Activated CD4-positive, alpha-beta T cell treated with anti-CD3 and anti-CD28 coated beads for 36 hours (primary cell): ENCODE results near the gene SLC29A3. TPM values are rescaled to one million over a fixed set of nuclear protein-coding genes. Genes with fewer than 3 reads are reported as not detected.

ENCODE experiments used
- ATAC-seq: fragments of 200-7000 bp; cut with Tn5 transposase; one replicate; pipeline ENCODE4 v1.10.0; 2021; ENCODE audit warnings: mild to moderate bottlenecking, moderate library complexity
- CTCF ChIA-PET: fragments of 350-600 bp; sonication (Branson Sonifier 250); formaldehyde crosslinking; loops from one replicate; lab custom pipeline; 2021; ENCODE audit warnings: antibody characterized with exemption; lab: Charles Lee
- POLR2A ChIA-PET: fragments of 350-600 bp; sonication (Branson Sonifier 250); formaldehyde crosslinking; loops from one replicate; lab custom pipeline; 2021; ENCODE audit warnings: antibody characterized with exemption, inconsistent platforms; lab: Charles Lee
- DNase-seq: peaks from one replicate; pipeline ENCODE4 v3.0.0-alpha.2; 2020
- H3K27ac Mint-ChIP-seq: one replicate; pipeline ENCODE4 v1.8.0; 2021; ENCODE audit warnings: mixed read lengths
- H3K27me3 Mint-ChIP-seq: one replicate; pipeline ENCODE4 v1.8.0; 2021; ENCODE audit warnings: mixed read lengths
- H3K36me3 Mint-ChIP-seq: one replicate; pipeline ENCODE4 v1.8.0; 2021; ENCODE audit warnings: low read depth, mixed read lengths
- H3K4me1 Mint-ChIP-seq: one replicate; pipeline ENCODE4 v1.8.0; 2021; ENCODE audit warnings: mixed read lengths
- H3K4me3 Mint-ChIP-seq: one replicate; pipeline ENCODE4 v1.8.0; 2021; ENCODE audit warnings: mild to moderate bottlenecking, moderate library complexity, mixed read lengths
- H3K9me3 Mint-ChIP-seq: one replicate; pipeline ENCODE4 v1.8.0; 2021; ENCODE audit warnings: low read depth, mixed read lengths
- intact Hi-C, 2 experiments: fragments of 100-400 bp; cut with DNase I in 1 of 2; cut with micrococcal nuclease in 1 of 2; formaldehyde crosslinking; loops; one replicate each; pipeline versions ENCODE4 v1.14.2 to v1.15.1; 2022 to 2024; cut with DNase I, micrococcal nuclease
- total RNA-seq, 2 experiments: library from RNA; stranded (reverse); gene quantifications; one replicate each; pipeline ENCODE4 v1.2.3, GENCODE V29; 2021

SLC29A3 gene
- total RNA-seq, 2 experiments from 2014 or later = 2.4 to 2.6 TPM

DNA sequence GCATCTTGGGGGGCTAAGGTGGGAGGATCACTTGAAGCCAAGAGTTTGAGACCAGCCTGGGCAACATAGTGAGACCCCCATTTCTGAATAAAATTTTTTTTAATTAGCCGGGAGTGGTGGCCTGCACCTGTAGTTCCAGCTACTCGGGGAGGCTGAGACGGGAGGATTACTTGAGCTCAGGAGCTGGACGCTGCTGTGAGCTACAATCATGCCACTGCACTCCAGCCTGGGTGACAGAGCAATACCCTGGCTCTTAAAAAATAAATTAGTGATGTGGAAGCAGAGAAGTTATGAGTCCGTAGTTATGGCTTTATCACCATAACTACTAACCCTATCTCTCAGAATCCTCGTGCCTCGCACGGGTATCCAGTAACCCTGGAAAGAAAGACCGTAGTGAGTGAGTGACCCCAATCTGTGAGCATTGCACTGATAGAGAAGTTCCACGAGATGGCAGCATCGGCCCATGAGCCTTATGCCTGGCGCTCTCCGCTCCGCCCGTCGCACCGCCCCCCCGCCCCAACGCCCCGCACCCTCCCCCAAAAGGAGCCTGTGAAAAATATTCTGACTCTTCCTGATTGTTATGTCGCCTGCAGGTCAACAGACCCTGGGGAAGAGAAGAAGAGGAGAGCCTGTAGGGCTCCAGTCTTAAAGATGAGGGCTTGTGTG is 4.9 kb upstream of the SLC29A3 start:
- ChIA-PET CTCF (interaction anchor here (0.6 to 3.0 kb wide), 17 partner anchors 9 to 582 kb away, joined by 3 to 21 read pairs (median 5); no protein-coding TSS in a partner anchor), POLR2A (no interaction called here)
- ATAC-seq (peak; percentile 24), DNase-seq (peak; percentile 71)
- H3K4me1 Mint-ChIP-seq = peaks cover 18% of the 10 kb centered on the region
- no peak overlapping the region for H3K27ac Mint-ChIP-seq
- no peaks in the 10 kb centered on the region for H3K9me3 Mint-ChIP-seq
- intact Hi-C loops = loop anchor here (1.0 to 10.0 kb wide), 10 partner anchors 71 to 733 kb away; no protein-coding TSS in a partner anchor
- no peak overlapping the region for H3K4me3 Mint-ChIP-seq
- H3K27me3 Mint-ChIP-seq = peaks cover 7% of the 10 kb centered on the region
- no peaks in the 10 kb centered on the region for H3K36me3 Mint-ChIP-seq

DNA sequence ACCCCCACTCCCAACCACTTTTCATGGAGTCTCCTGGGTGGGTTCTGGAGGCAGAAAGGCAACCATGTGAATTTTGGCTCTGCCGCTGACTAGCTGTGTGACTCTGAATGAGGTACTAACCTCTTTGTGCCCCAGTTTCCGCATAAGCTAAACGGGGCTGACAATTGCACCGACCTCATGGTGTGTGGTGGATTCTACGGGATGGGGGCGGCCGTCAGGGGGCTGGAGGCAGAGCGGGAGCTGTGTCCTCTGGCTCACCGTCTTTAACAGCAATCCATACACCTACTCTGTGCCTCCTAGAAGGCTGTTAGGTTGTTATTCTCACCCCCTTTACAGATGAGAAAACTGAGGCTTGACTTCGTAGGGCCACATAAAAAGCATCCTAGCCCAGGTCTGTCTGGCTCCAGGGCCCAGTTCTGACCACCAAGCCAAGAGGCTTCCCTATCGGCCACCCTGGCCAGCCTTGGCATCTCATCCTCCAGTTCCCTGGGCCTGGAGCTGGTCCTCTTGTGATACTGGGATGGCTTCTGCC is 4.3 kb upstream of the SLC29A3 start:
- ChIA-PET CTCF (interaction anchor here (0.6 to 3.0 kb wide), 14 partner anchors 9 to 582 kb away, joined by 3 to 21 read pairs (median 6); no protein-coding TSS in a partner anchor), POLR2A (no interaction called here)
- DNase-seq (no peak), ATAC-seq (no peak)
- no peaks in the 10 kb centered on the region for H3K36me3 Mint-ChIP-seq
- H3K27ac Mint-ChIP-seq = no peak overlapping the region
- no peaks in the 10 kb centered on the region for H3K9me3 Mint-ChIP-seq
- H3K4me3 Mint-ChIP-seq = no peak overlapping the region
- H3K27me3 Mint-ChIP-seq = peaks cover 7% of the 10 kb centered on the region
- intact Hi-C loops = loop anchor here (1.0 to 10.0 kb wide), 13 partner anchors 70 to 1023 kb away; no protein-coding TSS in a partner anchor
- H3K4me1 Mint-ChIP-seq = peaks cover 21% of the 10 kb centered on the region

- no peaks in the 10 kb centered on the region for H3K9me3 Mint-ChIP-seq
- intact Hi-C loops = loop anchor here (5.0 to 10.0 kb wide), 4 partner anchors 171 to 1021 kb away; no protein-coding TSS in a partner anchor
- no peak overlapping the region for H3K4me3 Mint-ChIP-seq
- peaks cover 3% of the 10 kb centered on the region for H3K27me3 Mint-ChIP-seq
- CTCF ChIA-PET = interaction anchor here (0.6 to 3.0 kb wide), 10 partner anchors 10 to 485 kb away, joined by 3 to 21 read pairs (median 5); partner anchors contain the start of gene C10orf105
- DNase-seq (peak; percentile 45), ATAC-seq (no peak)
- H3K4me1 Mint-ChIP-seq = peaks cover 26% of the 10 kb centered on the region
- POLR2A ChIA-PET = no interaction called here
- H3K27ac Mint-ChIP-seq = peak overlapping the region; percentile 26
- H3K36me3 Mint-ChIP-seq = no peaks in the 10 kb centered on the region
Observed at GRCh38 chr10:71316056-71316785, 2.8 kb upstream of the SLC29A3 start.

GRCh38 chr10:71316786-71317160 is 2.3 kb upstream of the SLC29A3 start:
- Mint-ChIP-seq H3K27me3 (peaks cover 3% of the 10 kb centered on the region), H3K36me3 (no peaks in the 10 kb centered on the region), H3K27ac (peak overlapping the region; percentile 26), H3K4me1 (peaks cover 26% of the 10 kb centered on the region), H3K9me3 (no peaks in the 10 kb centered on the region), H3K4me3 (no peak overlapping the region)
- POLR2A ChIA-PET = no interaction called here
- intact Hi-C loops = loop anchor here (5.0 to 10.0 kb wide), 4 partner anchors 171 to 1021 kb away; no protein-coding TSS in a partner anchor
- no peak for ATAC-seq
- no peak for DNase-seq
- CTCF ChIA-PET = interaction anchor here (1.0 to 1.7 kb wide), 5 partner anchors 31 to 389 kb away, joined by 3 to 6 read pairs (median 3); no protein-coding TSS in a partner anchor

- H3K4me3 Mint-ChIP-seq = no peak overlapping the region
- peaks cover 3% of the 10 kb centered on the region for H3K27me3 Mint-ChIP-seq
- POLR2A ChIA-PET = no interaction called here
- H3K9me3 Mint-ChIP-seq = no peaks in the 10 kb centered on the region
- H3K36me3 Mint-ChIP-seq = no peaks in the 10 kb centered on the region
- H3K4me1 Mint-ChIP-seq = peaks cover 26% of the 10 kb centered on the region
- intact Hi-C loops = loop anchor here (2.0 to 10.0 kb wide), 7 partner anchors 59 to 1020 kb away; partner anchors contain the start of gene VSIR (in 1 of the 2)
- H3K27ac Mint-ChIP-seq = peak overlapping the region; percentile 17
- ATAC-seq (no peak), DNase-seq (no peak)
- CTCF ChIA-PET = interaction anchor here (0.9 to 1.0 kb wide), 3 partner anchors 33 to 66 kb away, joined by 3 read pairs; no protein-coding TSS in a partner anchor
Observed at GRCh38 chr10:71317739-71318138, 1.3 kb upstream of the SLC29A3 start.

GRCh38 chr10:71319800-71320392 is 837 bp downstream of the SLC29A3 start:
- ChIA-PET POLR2A (no interaction called here), CTCF (interaction anchor here (0.6 to 2.6 kb wide), 10 partner anchors 9 to 445 kb away, joined by 3 to 12 read pairs (median 3); no protein-coding TSS in a partner anchor)
- Mint-ChIP-seq H3K4me3 (peak overlapping the region; percentile 85), H3K27me3 (no peaks in the 10 kb centered on the region), H3K27ac (peak overlapping the region; percentile 77), H3K4me1 (peaks cover 33% of the 10 kb centered on the region), H3K9me3 (no peaks in the 10 kb centered on the region), H3K36me3 (peaks cover 17% of the 10 kb centered on the region)
- DNase-seq (no peak), ATAC-seq (no peak)
- intact Hi-C loops = loop anchor here (1.0 to 10.0 kb wide), 11 partner anchors 57 to 1017 kb away; partner anchors contain the start of genes PSAP (in 1 of the 2) and VSIR (in 1 of the 2)

DNA sequence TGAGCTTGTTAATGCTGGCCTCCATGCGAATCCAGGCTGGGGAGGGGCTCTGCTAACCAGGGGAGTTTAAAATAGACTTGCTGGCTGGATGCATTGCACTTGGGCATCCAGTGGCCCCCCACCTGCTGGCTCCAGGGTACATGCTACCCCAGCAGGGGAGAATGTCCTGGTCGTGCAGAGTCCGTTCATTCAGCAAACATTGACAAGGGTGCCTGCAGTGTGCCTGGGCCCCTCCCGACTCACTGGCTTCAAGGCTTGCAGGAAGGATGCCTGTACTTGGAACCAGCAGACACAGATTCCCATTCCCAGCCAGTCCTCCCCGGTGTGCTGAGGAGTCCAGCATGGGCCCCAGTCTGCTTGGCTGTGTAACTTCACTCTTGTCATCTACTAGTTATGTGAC is 1.5 kb downstream of the SLC29A3 start:
- ChIA-PET POLR2A (no interaction called here), CTCF (interaction anchor here (0.6 to 2.6 kb wide), 6 partner anchors 8 to 376 kb away, joined by 3 to 12 read pairs (median 3); no protein-coding TSS in a partner anchor)
- Mint-ChIP-seq H3K36me3 (peaks cover 17% of the 10 kb centered on the region), H3K4me3 (peak overlapping the region; percentile 85), H3K9me3 (no peaks in the 10 kb centered on the region), H3K4me1 (peaks cover 32% of the 10 kb centered on the region), H3K27ac (no peak overlapping the region), H3K27me3 (no peaks in the 10 kb centered on the region)
- no peak for ATAC-seq
- intact Hi-C loops = no loop called here
- DNase-seq = no peak

DNA sequence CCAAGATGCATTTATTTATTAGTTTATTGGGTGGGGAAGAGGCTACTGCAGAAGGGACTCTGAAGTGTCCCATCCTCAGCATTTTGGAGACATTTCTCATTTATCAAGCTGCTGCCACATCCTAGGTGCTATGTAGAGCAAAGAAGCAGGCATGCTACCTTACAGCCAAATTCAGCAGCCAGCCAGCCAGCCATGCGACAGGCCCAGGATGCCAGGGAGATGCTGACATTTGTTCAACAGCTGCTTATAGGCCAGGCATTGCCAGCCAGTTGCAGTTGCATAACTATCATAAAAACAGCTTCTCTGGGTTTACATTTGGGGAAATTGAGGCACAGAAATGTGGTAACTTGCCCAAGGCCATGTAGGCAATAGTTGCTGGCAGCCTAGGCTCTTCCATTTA is 2.3 kb downstream of the SLC29A3 start:
- no peak for DNase-seq
- Mint-ChIP-seq H3K27me3 (no peaks in the 10 kb centered on the region), H3K9me3 (no peaks in the 10 kb centered on the region), H3K4me3 (no peak overlapping the region), H3K4me1 (peaks cover 24% of the 10 kb centered on the region), H3K36me3 (peaks cover 17% of the 10 kb centered on the region), H3K27ac (no peak overlapping the region)
- no peak for ATAC-seq
- intact Hi-C loops = no loop called here
- CTCF ChIA-PET = no interaction called here
- POLR2A ChIA-PET = no interaction called here

- Mint-ChIP-seq H3K9me3 (no peaks in the 10 kb centered on the region), H3K27me3 (no peaks in the 10 kb centered on the region), H3K4me1 (peaks cover 18% of the 10 kb centered on the region), H3K27ac (no peak overlapping the region), H3K4me3 (no peak overlapping the region), H3K36me3 (peaks cover 17% of the 10 kb centered on the region)
- peak; percentile 21 for DNase-seq
- intact Hi-C loops = no loop called here
- CTCF ChIA-PET = interaction anchor here (0.7 to 1.8 kb wide), 5 partner anchors 9 to 573 kb away, joined by 3 to 8 read pairs (median 3); no protein-coding TSS in a partner anchor
- POLR2A ChIA-PET = no interaction called here
- ATAC-seq = peak; percentile 24
Observed at GRCh38 chr10:71323407-71323806, 4.3 kb downstream of the SLC29A3 start.

GRCh38 chr10:71324743-71325142 is 5.7 kb downstream of the SLC29A3 start:
- Mint-ChIP-seq H3K4me1 (peaks cover 12% of the 10 kb centered on the region), H3K4me3 (no peak overlapping the region), H3K27ac (no peak overlapping the region), H3K36me3 (peaks cover 17% of the 10 kb centered on the region), H3K27me3 (no peaks in the 10 kb centered on the region), H3K9me3 (no peaks in the 10 kb centered on the region)
- ChIA-PET CTCF (interaction anchor here (0.8 kb wide), 2 partner anchors 35 to 406 kb away, joined by 3 read pairs; no protein-coding TSS in a partner anchor), POLR2A (interaction anchor here (0.6 kb wide), 1 partner anchor 719 kb away, joined by 3 read pairs; no protein-coding TSS in a partner anchor)
- intact Hi-C loops = no loop called here
- no peak for ATAC-seq
- no peak for DNase-seq
